DND-41 (cell line): ENCODE data around the gene DUSP8.

ENCODE experiments used
- ATAC-seq: fragments of 200-7000 bp; cut with Tn5 transposase; 3 replicates; pipeline ENCODE4 v1.9.1; 2021; ENCODE audit warnings: low read depth; ENCODE audit not compliant: insufficient read depth
- DNase-seq: peaks from one replicate; pipeline ENCODE4 v3.0.0-alpha.2; 2020
- H2AFZ ChIP-seq: 2 replicates; pipeline ENCODE4 v1.6.0; 2012; ENCODE audit warnings: low read depth, low read length
- H3K27ac ChIP-seq: 2 replicates; pipeline ENCODE4 v1.5.1; 2012; ENCODE audit warnings: low read length, inconsistent platforms
- H3K27me3 ChIP-seq: fragments of 200-600 bp; sonication (generic); 2 replicates; pipeline ENCODE4 v1.6.0; 2012; ENCODE audit warnings: low read length, mild to moderate bottlenecking, inconsistent platforms; ENCODE audit not compliant: insufficient read depth, poor library complexity
- H3K36me3 ChIP-seq: 2 replicates; pipeline ENCODE4 v1.5.1; 2012; ENCODE audit warnings: low read length, inconsistent platforms; ENCODE audit not compliant: insufficient read depth
- H3K4me1 ChIP-seq: 2 replicates; pipeline ENCODE4 v1.5.1; 2012; ENCODE audit warnings: mild to moderate bottlenecking, low read length; ENCODE audit not compliant: insufficient read depth
- H3K4me2 ChIP-seq: 2 replicates; pipeline ENCODE4 v1.6.0; 2012; ENCODE audit warnings: mild to moderate bottlenecking, moderate library complexity, low read length, inconsistent platforms; ENCODE audit not compliant: insufficient read depth
- H3K4me3 ChIP-seq, 2 experiments: fragments of 200-600 bp in 1 of 2; shearing (Covaris generic) in 1 of 2; 2 replicates each; pipeline ENCODE4 v1.5.1; 2012 to 2016; ENCODE audit warnings: inconsistent platforms in 2 of 2, low read length in 2 of 2, mild to moderate bottlenecking in 2 of 2, low read depth in 1 of 2, moderate library complexity in 1 of 2
- H3K79me2 ChIP-seq: 2 replicates; pipeline ENCODE4 v1.6.0; 2012; ENCODE audit warnings: low read length, inconsistent platforms; ENCODE audit not compliant: insufficient read depth
- H3K9ac ChIP-seq: 2 replicates; pipeline ENCODE4 v1.6.0; 2012; ENCODE audit warnings: low read depth, mild to moderate bottlenecking, inconsistent platforms, low read length, moderate library complexity
- H3K9me3 ChIP-seq: 2 replicates; pipeline ENCODE4 v1.5.1; 2012; ENCODE audit warnings: low read length, moderate library complexity, mild to moderate bottlenecking, inconsistent platforms; ENCODE audit not compliant: insufficient read depth, severe bottlenecking
- H4K20me1 ChIP-seq: 2 replicates; pipeline ENCODE4 v1.6.0; 2012; ENCODE audit warnings: low read length; ENCODE audit not compliant: insufficient read depth
- CTCF ChIP-seq: IDR thresholded peaks from 2 replicates; pipeline ENCODE4 v1.5.1; 2012; ENCODE audit warnings: borderline replicate concordance, low read length, moderate library complexity, mild to moderate bottlenecking; ENCODE audit not compliant: poor library complexity, severe bottlenecking; ENCODE audit errors: extremely low read depth
- EZH2 ChIP-seq: IDR thresholded peaks from 3 replicates; pipeline ENCODE4 v1.6.1; 2012; ENCODE audit warnings: borderline replicate concordance, low read depth, mild to moderate bottlenecking, moderate library complexity, low read length, inconsistent platforms; ENCODE audit not compliant: severe bottlenecking

Gene DUSP8

GRCh38 chr11:1561266-1561665 lies 10.8 kb downstream of the DUSP8 start:
- H4K20me1 ChIP-seq, result peaks cover 20% of the 10 kb centered on the region
- no peak overlapping the region for H3K4me3 ChIP-seq
- H3K9me3 ChIP-seq, result no peaks in the 10 kb centered on the region
- ATAC-seq (no peak), DNase-seq (no peak)
- TF ChIP-seq CTCF (no peak), EZH2 (no peak)
- no peaks in the 10 kb centered on the region for H3K4me1 ChIP-seq
- no peak overlapping the region for H3K9ac ChIP-seq
- peaks cover 10% of the 10 kb centered on the region for H3K27me3 ChIP-seq
- H3K27ac ChIP-seq, result no peak overlapping the region
- no peaks in the 10 kb centered on the region for H3K36me3 ChIP-seq
- H3K4me2 ChIP-seq, result no peak overlapping the region
- no peaks in the 10 kb centered on the region for H3K79me2 ChIP-seq
- H2AFZ ChIP-seq, result no peak overlapping the region

GRCh38 chr11:1560649-1561251 lies 11.3 kb downstream of the DUSP8 start:
- H3K4me1 ChIP-seq, result no peaks in the 10 kb centered on the region
- TF ChIP-seq CTCF, result peak; percentile 16
- TF ChIP-seq EZH2, result no peak
- peaks cover 10% of the 10 kb centered on the region for H3K27me3 ChIP-seq
- DNase-seq (no peak), ATAC-seq (no peak)
- H3K36me3 ChIP-seq, result no peaks in the 10 kb centered on the region
- no peak overlapping the region for H3K27ac ChIP-seq
- H4K20me1 ChIP-seq, result peaks cover 20% of the 10 kb centered on the region
- no peak overlapping the region for H3K9ac ChIP-seq
- H3K4me2 ChIP-seq, result no peak overlapping the region
- H3K9me3 ChIP-seq, result no peaks in the 10 kb centered on the region
- H3K79me2 ChIP-seq, result no peaks in the 10 kb centered on the region
- H3K4me3 ChIP-seq, result no peak overlapping the region
- no peak overlapping the region for H2AFZ ChIP-seq

GRCh38 chr11:1560002-1560648 lies 11.9 kb downstream of the DUSP8 start:
- Histone ChIP-seq H3K27me3 (peaks cover 10% of the 10 kb centered on the region), H3K4me1 (no peaks in the 10 kb centered on the region), H3K4me2 (no peak overlapping the region), H3K36me3 (no peaks in the 10 kb centered on the region), H3K9me3 (no peaks in the 10 kb centered on the region), H3K9ac (no peak overlapping the region), H2AFZ (no peak overlapping the region), H3K4me3 (no peak overlapping the region), H3K27ac (no peak overlapping the region), H4K20me1 (peaks cover 20% of the 10 kb centered on the region), H3K79me2 (no peaks in the 10 kb centered on the region)
- TF ChIP-seq EZH2 (no peak), CTCF (no peak)
- DNase-seq (no peak), ATAC-seq (no peak)
